DOHH2 (cell line): ENCODE results near the gene KLKB1.

ENCODE experiments used
- H3F3A ChIP-seq: fragments of 200-600 bp; sonication (generic), shearing (Covaris generic); 2 replicates; pipeline ENCODE4 v1.6.0; 2016; ENCODE audit warnings: antibody characterized with exemption, mild to moderate bottlenecking; ENCODE audit not compliant: control insufficient read depth, insufficient read depth
- H3K27ac ChIP-seq: fragments of 200-600 bp; sonication (generic); 2 replicates; pipeline ENCODE4 v1.5.1; 2014; ENCODE audit warnings: low read depth, mild to moderate bottlenecking, low read length, moderate library complexity
- H3K27me3 ChIP-seq: fragments of 200-600 bp; sonication (generic); 2 replicates; pipeline ENCODE4 v1.6.1; 2014; ENCODE audit warnings: mild to moderate bottlenecking, low read length, mixed read lengths; ENCODE audit not compliant: control insufficient read depth
- H3K36me3 ChIP-seq: fragments of 200-600 bp; sonication (generic); 2 replicates; pipeline ENCODE4 v1.6.1; 2014; ENCODE audit warnings: mild to moderate bottlenecking, low read length, moderate library complexity, mixed read lengths; ENCODE audit not compliant: control insufficient read depth
- H3K4me1 ChIP-seq: fragments of 200-600 bp; sonication (generic); 2 replicates; pipeline ENCODE4 v1.6.1; 2014; ENCODE audit warnings: mild to moderate bottlenecking, low read length, mixed read lengths; ENCODE audit not compliant: control insufficient read depth
- H3K4me2 ChIP-seq: fragments of 200-600 bp; sonication (generic); 2 replicates; pipeline ENCODE4 v1.6.0; 2014; ENCODE audit warnings: mild to moderate bottlenecking, low read length, moderate library complexity
- H3K4me3 ChIP-seq: fragments of 200-600 bp; sonication (generic); 2 replicates; pipeline ENCODE4 v1.5.1; 2014; ENCODE audit warnings: mild to moderate bottlenecking, low read length, mixed read lengths
- H3K79me2 ChIP-seq: fragments of 200-600 bp; sonication (generic); 2 replicates; pipeline ENCODE4 v1.6.1; 2014; ENCODE audit warnings: mild to moderate bottlenecking, low read length, mixed read lengths; ENCODE audit not compliant: control insufficient read depth
- H3K9me2 ChIP-seq: fragments of 200-600 bp; sonication (generic); replicated peaks from 2 replicates; pipeline ENCODE4 v1.6.1; 2014; ENCODE audit warnings: mild to moderate bottlenecking, low read length, mixed read lengths; ENCODE audit not compliant: control insufficient read depth
- H3K9me3 ChIP-seq: fragments of 200-600 bp; sonication (generic); 2 replicates; pipeline ENCODE4 v1.6.1; 2014; ENCODE audit warnings: antibody characterized with exemption, low read length, mixed read lengths; ENCODE audit not compliant: control insufficient read depth, insufficient read depth
- H4K20me1 ChIP-seq: fragments of 200-600 bp; sonication (generic); 2 replicates; pipeline ENCODE4 v1.6.0; 2014; ENCODE audit warnings: low read depth, mild to moderate bottlenecking, antibody characterized with exemption, low read length, moderate library complexity; ENCODE audit not compliant: control insufficient read depth, insufficient read depth
- CTCF ChIP-seq: fragments of 200-600 bp; sonication (generic); IDR thresholded peaks from one replicate; pipeline ENCODE4 v1.5.1; 2014; ENCODE audit warnings: antibody characterized with exemption, mild to moderate bottlenecking, low read depth, low read length; ENCODE audit not compliant: poor library complexity, severe bottlenecking
- EZH2phosphoT487 ChIP-seq: fragments of 200-600 bp; sonication (generic); IDR thresholded peaks from 2 replicates; pipeline ENCODE4 v1.6.1; 2017; ENCODE audit warnings: borderline replicate concordance, mild to moderate bottlenecking, antibody characterized with exemption, low read length, moderate library complexity, mixed read lengths

KLKB1 gene

GRCh38 chr4:186236126-186236525 lies 8.8 kb downstream of the KLKB1 start:
- TF ChIP-seq EZH2phosphoT487 (no peak), CTCF (no peak)
- Histone ChIP-seq H3K9me2 (no peaks in the 10 kb centered on the region), H3K27me3 (0 out of 2 replicates have a peak, but pooled peaks cover 4% of the 10 kb centered on the region)

GRCh38 chr4:186240452-186240847 lies 13.1 kb downstream of the KLKB1 start:
- Histone ChIP-seq H3K27ac (no peak overlapping the region), H3K4me3 (no peak overlapping the region)

More at GRCh38 chr4:186236126-186236525, 8.8 kb downstream of the KLKB1 start:
- no peaks in the 10 kb centered on the region for H3K4me1 ChIP-seq
- no peak overlapping the region for H3K27ac ChIP-seq
- H4K20me1 ChIP-seq, result no peaks in the 10 kb centered on the region
- H3K4me2 ChIP-seq, result no peak overlapping the region
- no peaks in the 10 kb centered on the region for H3K36me3 ChIP-seq
- H3F3A ChIP-seq, result no peaks in the 10 kb centered on the region
- H3K9me3 ChIP-seq, result no peaks in the 10 kb centered on the region
- H3K79me2 ChIP-seq, result no peaks in the 10 kb centered on the region
- no peak overlapping the region for H3K4me3 ChIP-seq

GRCh38 chr4:186240848-186241491 lies 13.7 kb downstream of the KLKB1 start:
- Histone ChIP-seq H3F3A (no peaks in the 10 kb centered on the region), H3K79me2 (no peaks in the 10 kb centered on the region), H3K27ac (no peak overlapping the region), H3K36me3 (no peaks in the 10 kb centered on the region), H3K27me3 (no peaks in the 10 kb centered on the region), H4K20me1 (no peaks in the 10 kb centered on the region), H3K4me1 (no peaks in the 10 kb centered on the region), H3K9me2 (no peaks in the 10 kb centered on the region), H3K4me3 (no peak overlapping the region), H3K9me3 (no peaks in the 10 kb centered on the region), H3K4me2 (no peak overlapping the region)
- TF ChIP-seq CTCF (no peak), EZH2phosphoT487 (no peak)

More at GRCh38 chr4:186240452-186240847, 13.1 kb downstream of the KLKB1 start:
- Histone ChIP-seq H3K27me3 (no peaks in the 10 kb centered on the region), H3K4me1 (no peaks in the 10 kb centered on the region), H3K36me3 (no peaks in the 10 kb centered on the region), H3F3A (no peaks in the 10 kb centered on the region), H3K79me2 (no peaks in the 10 kb centered on the region), H3K9me3 (no peaks in the 10 kb centered on the region), H3K4me2 (no peak overlapping the region), H4K20me1 (no peaks in the 10 kb centered on the region), H3K9me2 (no peaks in the 10 kb centered on the region)
- TF ChIP-seq EZH2phosphoT487 (no peak), CTCF (no peak)
